ENCODE results near the gene MFSD12. TPM values are rescaled to one million over a fixed set of nuclear protein-coding genes. Genes with fewer than 3 reads are reported as not detected.
A peak's percentile ranks its signal among the peaks of the same experiment; 100 is the strongest.

Gene MFSD12
- total RNA-seq, 3 donors from 2014 or later = 25.0 to 43.6 (median 36.8) TPM

GRCh38 chr19:3527238-3527910, 30.0 kb downstream of the MFSD12 start:
- intact Hi-C loops (cut with DNase I, micrococcal nuclease) = no loop called here
- no peak for TF ChIP-seq CTCF (IDR thresholded peaks at IDR 0.05)
- Histone ChIP-seq H3K36me3 (ENCODE audit: low read depth) (peaks cover 5% of the 10 kb centered on the region), H3K9me3 (no peaks in the 10 kb centered on the region), H3K4me1 (ENCODE audit: low read depth) (no peaks in the 10 kb centered on the region), H3K4me3 (no peak overlapping the region)
- no peak for ATAC-seq
- peak in 1 of 3 donors; percentile 20 for DNase-seq

- intact Hi-C loops (cut with DNase I, micrococcal nuclease) = no loop called here
- no peak for TF ChIP-seq CTCF (IDR thresholded peaks at IDR 0.05)
- DNase-seq (peak in 1 of 3 donors; percentile 30), ATAC-seq (no peak)
- H3K4me1 ChIP-seq (ENCODE audit: low read depth) = no peaks in the 10 kb centered on the region
- H3K4me3 ChIP-seq = no peak overlapping the region
- H3K9me3 ChIP-seq = no peaks in the 10 kb centered on the region
- peaks cover 5% of the 10 kb centered on the region for H3K36me3 ChIP-seq (ENCODE audit: low read depth)
These were observed 30.7 kb downstream of the MFSD12 start for GRCh38 chr19:3526507-3527237.

GRCh38 chr19:3524904-3525451, 32.4 kb downstream of the MFSD12 start:
- no peaks in the 10 kb centered on the region for H3K9me3 ChIP-seq
- H3K4me3 ChIP-seq = no peak overlapping the region
- ATAC-seq = no peak
- H3K36me3 ChIP-seq (ENCODE audit: low read depth) = peaks cover 5% of the 10 kb centered on the region
- intact Hi-C loops (cut with DNase I, micrococcal nuclease) = no loop called here
- no peak for TF ChIP-seq CTCF (IDR thresholded peaks at IDR 0.05)
- peak in 1 of 3 donors; percentile 47 for DNase-seq
- H3K4me1 ChIP-seq (ENCODE audit: low read depth) = no peaks in the 10 kb centered on the region

GRCh38 chr19:3524078-3524842, 33.1 kb downstream of the MFSD12 start:
- ATAC-seq = no peak
- Histone ChIP-seq H3K36me3 (ENCODE audit: low read depth) (peaks cover 5% of the 10 kb centered on the region), H3K9me3 (no peaks in the 10 kb centered on the region)

More at GRCh38 chr19:3524078-3524842, 33.1 kb downstream of the MFSD12 start:
- Histone ChIP-seq H3K4me1 (ENCODE audit: low read depth) (no peaks in the 10 kb centered on the region), H3K4me3 (no peak overlapping the region)
- intact Hi-C loops (cut with DNase I, micrococcal nuclease) = no loop called here
- DNase-seq = no peak
- TF ChIP-seq CTCF (IDR thresholded peaks at IDR 0.05) = no peak

Data from mucosa of descending colon (tissue), 3 donors.